HCT116 (cell line): ENCODE results near the gene PELI1. TPM values are rescaled to one million over a fixed set of nuclear protein-coding genes. Genes with fewer than 3 reads are reported as not detected.

Experiments
- ATAC-seq: fragments of 200-7000 bp; cut with Tn5 transposase; 2 replicates; pipeline ENCODE4 v1.9.1; 2020; ENCODE audit warnings: mild to moderate bottlenecking, moderate library complexity
- BruUV-seq: library from RNA; stranded (reverse); fragments of 400-500 nt; replicated peaks from 2 replicates; lab custom pipeline; 2021; lab: Mats Ljungman, UMichigan
- CTCF ChIA-PET: fragments of 300-600 bp; sonication (Branson Sonifier 250); formaldehyde crosslinking; loops from one replicate; lab custom pipeline; 2021; ENCODE audit warnings: antibody characterized with exemption; lab: Charles Lee
- POLR2A ChIA-PET: fragments of 300-600, 350-600 bp; sonication (Branson Sonifier 250); formaldehyde crosslinking; loops from one replicate; lab custom pipeline; 2021; ENCODE audit warnings: antibody characterized with exemption; lab: Charles Lee
- RAD21 ChIA-PET, 2 experiments: fragments of 300-600 bp; sonication (Branson Sonifier 250); formaldehyde crosslinking; loops; one replicate each; lab custom pipeline; 2023; ENCODE audit warnings: low total read pairs in 2 of 2; ENCODE audit not compliant: uncharacterized antibody in 2 of 2, unreplicated experiment in 2 of 2, low non-redundant PET in 1 of 2; lab: Charles Lee
- DNase-seq: peaks from one replicate; pipeline ENCODE4 v3.0.0-alpha.2; 2010; ENCODE audit warnings: low read depth, low spot score
- H2AFZ ChIP-seq: fragments of 200-600 bp; shearing (Covaris generic), sonication (generic); 2 replicates; pipeline ENCODE4 v1.6.1; 2017; ENCODE audit warnings: low read depth, mixed run types, mixed read lengths, antibody characterized with exemption, low read length; ENCODE audit not compliant: poor library complexity, severe bottlenecking
- H3K27ac ChIP-seq: 2 replicates; pipeline ENCODE4 v1.5.1; 2012; ENCODE audit warnings: low read depth, low read length
- H3K27me3 ChIP-seq: fragments of 200-600 bp; sonication (generic); 2 replicates; pipeline ENCODE4 v1.6.1; 2016; ENCODE audit warnings: mixed run types, low read length, mixed read lengths; ENCODE audit not compliant: insufficient read depth
- H3K36me3 ChIP-seq, 2 experiments: fragments of 200-500 bp in 1 of 2; fragments of 200-600 bp in 1 of 2; sonication (Bioruptor generic) in 1 of 2; sonication (generic) in 1 of 2; 2 replicates each; pipeline versions ENCODE4 v1.5.1 to v1.6.1; 2014 to 2016; ENCODE audit warnings: low read length in 2 of 2, inconsistent platforms in 1 of 2, mixed read lengths in 1 of 2, mixed run types in 1 of 2; ENCODE audit not compliant: insufficient read depth in 2 of 2, control insufficient read depth in 1 of 2
- H3K4me1 ChIP-seq, 2 experiments: fragments of 200-600 bp in 1 of 2; sonication (generic) in 1 of 2; 2 replicates each; pipeline versions ENCODE4 v1.5.1 to v1.6.1; 2012 to 2017; ENCODE audit warnings: low read length in 2 of 2, inconsistent platforms in 1 of 2, mild to moderate bottlenecking in 1 of 2, mixed read lengths in 1 of 2, mixed run types in 1 of 2, moderate library complexity in 1 of 2; ENCODE audit not compliant: insufficient read depth in 2 of 2, control insufficient read depth in 1 of 2
- H3K4me2 ChIP-seq: fragments of 200-600 bp; sonication (generic); 2 replicates; pipeline ENCODE4 v1.6.1; 2017; ENCODE audit warnings: mixed run types, low read length, mixed read lengths
- H3K4me3 ChIP-seq, 2 experiments: fragments of 200-600 bp in 1 of 2; sonication (generic) in 1 of 2; replicated peaks in 1 of 2; 2 replicates each; pipeline ENCODE4 v1.5.1; 2011 to 2016; ENCODE audit warnings: low read length in 2 of 2, control low read depth in 1 of 2, low read depth in 1 of 2, mild to moderate bottlenecking in 1 of 2, mixed read lengths in 1 of 2, mixed run types in 1 of 2
- H3K79me2 ChIP-seq: fragments of 200-600 bp; sonication (generic); 2 replicates; pipeline ENCODE4 v1.6.1; 2017; ENCODE audit warnings: mild to moderate bottlenecking, mixed run types, low read length, moderate library complexity, mixed read lengths; ENCODE audit not compliant: insufficient read depth
- H3K9ac ChIP-seq: fragments of 200-600 bp; sonication (generic); 2 replicates; pipeline ENCODE4 v1.6.1; 2016; ENCODE audit warnings: low read length, mixed read lengths
- H3K9me2 ChIP-seq: fragments of 200-600 bp; sonication (generic), shearing (Covaris generic); 2 replicates; pipeline ENCODE4 v1.6.1; 2017; ENCODE audit warnings: mixed run types, mild to moderate bottlenecking, moderate library complexity; ENCODE audit not compliant: insufficient read depth
- H3K9me3 ChIP-seq, 2 experiments: fragments of 200-500 bp in 1 of 2; fragments of 200-600 bp in 1 of 2; sonication (Bioruptor generic) in 1 of 2; sonication (generic) in 1 of 2; 2 replicates each; pipeline ENCODE4 v1.6.1; 2014 to 2017; ENCODE audit warnings: low read length in 2 of 2, mixed read lengths in 2 of 2, inconsistent platforms in 1 of 2, low read depth in 1 of 2, mild to moderate bottlenecking in 1 of 2, mixed run types in 1 of 2, moderate library complexity in 1 of 2; ENCODE audit not compliant: control insufficient read depth in 1 of 2, insufficient read depth in 1 of 2
- H4K20me1 ChIP-seq: fragments of 200-600 bp; sonication (generic), shearing (Covaris generic); 2 replicates; pipeline ENCODE4 v1.6.1; 2017; ENCODE audit warnings: mixed run types, mild to moderate bottlenecking, moderate library complexity; ENCODE audit not compliant: insufficient read depth
- ATF3 ChIP-seq: IDR thresholded peaks from 2 replicates; pipeline ENCODE4 v1.6.1; 2012
- CBX3 ChIP-seq: IDR thresholded peaks from 2 replicates; pipeline ENCODE4 v1.6.1; 2012; ENCODE audit warnings: low read depth
- CEBPB ChIP-seq: IDR thresholded peaks from 2 replicates; pipeline ENCODE4 v1.6.1; 2012; ENCODE audit warnings: low read depth
- CTCF ChIP-seq, 3 experiments: fragments of 200-600 bp in 1 of 3; sonication (generic) in 1 of 3; IDR thresholded peaks in 2 of 3; conservative IDR thresholded peaks in 1 of 3; 2 replicates each; pipeline ENCODE4 v1.5.1; 2012 to 2017; ENCODE audit warnings: low read depth in 2 of 3, low read length in 2 of 3, antibody characterized with exemption in 1 of 3, borderline replicate concordance in 1 of 3, control low read depth in 1 of 3, mild to moderate bottlenecking in 1 of 3, mixed read lengths in 1 of 3, mixed run types in 1 of 3, moderate library complexity in 1 of 3; ENCODE audit not compliant: insufficient read depth in 1 of 3
- EGR1 ChIP-seq: IDR thresholded peaks from 2 replicates; pipeline ENCODE4 v1.6.1; 2012; ENCODE audit warnings: low read depth
- ELF1 ChIP-seq: IDR thresholded peaks from 2 replicates; pipeline ENCODE4 v1.6.1; 2012; ENCODE audit warnings: low read depth, borderline replicate concordance
- EZH2 ChIP-seq: fragments of 200-600 bp; sonication (generic); IDR thresholded peaks from 2 replicates; pipeline ENCODE4 v1.6.1; 2017; ENCODE audit warnings: antibody characterized with exemption, mixed run types
- EZH2phosphoT487 ChIP-seq: fragments of 200-600 bp; IDR thresholded peaks from 2 replicates; pipeline ENCODE4 v1.6.1; 2018; ENCODE audit warnings: antibody characterized with exemption, borderline replicate concordance
- FOSL1 ChIP-seq: IDR thresholded peaks from 2 replicates; pipeline ENCODE4 v1.6.1; 2012; ENCODE audit warnings: low read depth
- JUND ChIP-seq: IDR thresholded peaks from 2 replicates; pipeline ENCODE4 v1.6.1; 2012
- MAX ChIP-seq: IDR thresholded peaks from 2 replicates; pipeline ENCODE4 v1.6.1; 2012
- POLR2A ChIP-seq: IDR thresholded peaks from 2 replicates; pipeline ENCODE4 v1.7.0; 2011; ENCODE audit warnings: borderline replicate concordance; ENCODE audit not compliant: insufficient read depth, insufficient read length; ENCODE audit errors: extremely low read depth
- RAD21 ChIP-seq: IDR thresholded peaks from 2 replicates; pipeline ENCODE4 v1.6.1; 2012; ENCODE audit warnings: low read depth, mild to moderate bottlenecking
- SIN3A ChIP-seq: IDR thresholded peaks from 2 replicates; pipeline ENCODE4 v1.6.1; 2012; ENCODE audit warnings: low read depth
- SP1 ChIP-seq: IDR thresholded peaks from 2 replicates; pipeline ENCODE4 v1.6.1; 2012; ENCODE audit warnings: low read depth
- SRF ChIP-seq: IDR thresholded peaks from 2 replicates; pipeline ENCODE4 v1.6.1; 2012; ENCODE audit warnings: low read depth
- TCF7L2 ChIP-seq: IDR thresholded peaks from 2 replicates; pipeline ENCODE4 v1.7.0; 2011; ENCODE audit warnings: borderline replicate concordance, inconsistent platforms; ENCODE audit not compliant: insufficient read depth, insufficient read length; ENCODE audit errors: extremely low read depth
- YY1 ChIP-seq: IDR thresholded peaks from 2 replicates; pipeline ENCODE4 v1.6.1; 2011; ENCODE audit warnings: low read length, low read depth, moderate library complexity, mild to moderate bottlenecking; ENCODE audit not compliant: insufficient replicate concordance; ENCODE audit errors: extremely low read depth
- intact Hi-C: fragments of 100-400 bp; cut with micrococcal nuclease; formaldehyde crosslinking; loops from 2 replicates; pipeline ENCODE4 v1.10.0; 2022
- total RNA-seq: library from RNA; stranded (reverse); gene quantifications from one replicate; pipeline ENCODE4 v1.2.1, GENCODE V29; 2021; ENCODE audit not compliant: unreplicated experiment

PELI1 gene
- total RNA-seq, 1 experiment from 2014 or later, result 7.9 TPM

GRCh38 chr2:64165706-64166105 lies 21.5 kb upstream of the PELI1 start:
- Histone ChIP-seq H4K20me1 (no peaks in the 10 kb centered on the region), H3K36me3 (no peaks in the 10 kb centered on the region), H3K27ac (no peak overlapping the region), H3K4me3 (no peak overlapping the region), H3K27me3 (no peaks in the 10 kb centered on the region), H3K9ac (no peak overlapping the region), H3K79me2 (no peaks in the 10 kb centered on the region), H3K9me3 (no peaks in the 10 kb centered on the region), H3K4me1 (peaks cover 0 to 9% of the 10 kb centered on the region in 2 experiments; a peak in 2 of 4 replicates), H3K9me2 (no peaks in the 10 kb centered on the region), H2AFZ (no peak overlapping the region), H3K4me2 (no peak overlapping the region)
- DNase-seq, result no peak
- ChIA-PET POLR2A (no interaction called here), RAD21 (no interaction called here), CTCF (no interaction called here)
- ATAC-seq, result no peak
- TF ChIP-seq POLR2A (no peak), SRF (no peak), ELF1 (no peak), JUND (no peak)
- BruUV-seq, result no TSS peak
- intact Hi-C loops, result no loop called here

GRCh38 chr2:64164629-64165028 lies 20.4 kb upstream of the PELI1 start:
- Histone ChIP-seq H2AFZ (no peak overlapping the region), H3K27ac (no peak overlapping the region), H4K20me1 (no peaks in the 10 kb centered on the region), H3K9me3 (no peaks in the 10 kb centered on the region)
- POLR2A ChIA-PET, result no interaction called here
- no TSS peak for BruUV-seq
- DNase-seq, result no peak
- intact Hi-C loops, result no loop called here
- RAD21 ChIA-PET, result no interaction called here
- TF ChIP-seq RAD21, result no peak
- TF ChIP-seq SIN3A, result no peak
- no peak for TF ChIP-seq ELF1
- no peak for TF ChIP-seq TCF7L2
- TF ChIP-seq FOSL1, result no peak
- TF ChIP-seq CEBPB, result no peak
- no peak for TF ChIP-seq YY1
- no peak for TF ChIP-seq ATF3
- TF ChIP-seq CTCF (IDR thresholded peaks at IDR 0.05 in 2 of 3, conservative IDR thresholded peaks at IDR 0.05 in 1 of 3; ENCODE audit: borderline replicate concordance in 1 of 3, insufficient read depth in 1 of 3, low read depth in 2 of 3, low read length in 2 of 3), result no peak
- TF ChIP-seq EZH2, result no peak
- no peak for TF ChIP-seq SRF
- TF ChIP-seq SP1, result no peak
- no peak for TF ChIP-seq EZH2phosphoT487
- TF ChIP-seq EGR1, result no peak
- TF ChIP-seq JUND, result no peak
- TF ChIP-seq MAX, result no peak
- no peak for TF ChIP-seq CBX3
- TF ChIP-seq, all 23 proteins: peak for 0
- no peak for ATAC-seq
- Histone ChIP-seq H3K9me2 (no peaks in the 10 kb centered on the region), H3K4me1 (peaks cover 0 to 9% of the 10 kb centered on the region in 2 experiments; a peak in 2 of 4 replicates), H3K4me3 (no peak overlapping the region), H3K36me3 (no peaks in the 10 kb centered on the region), H3K79me2 (no peaks in the 10 kb centered on the region), H3K9ac (no peak overlapping the region), H3K27me3 (no peaks in the 10 kb centered on the region), H3K4me2 (no peak overlapping the region)
- CTCF ChIA-PET, result no interaction called here
